Hepatocyte (in vitro differentiated cells): ENCODE measurements around the gene MCF2L2.

ENCODE experiments used
- EZH2 ChIP-seq: fragments of 200-600 bp; sonication (generic); IDR thresholded peaks from 2 replicates; pipeline ENCODE4 v1.6.1; 2016; ENCODE audit warnings: antibody characterized with exemption, mild to moderate bottlenecking, borderline replicate concordance
- TF ChIP-seq, protein P1 (sequence below): fragments of 200-600 bp; sonication (generic); IDR thresholded peaks from 2 replicates; pipeline ENCODE4 v1.5.1; 2016; ENCODE audit warnings: antibody characterized with exemption, mild to moderate bottlenecking; ENCODE audit not compliant: poor library complexity

DNA sequence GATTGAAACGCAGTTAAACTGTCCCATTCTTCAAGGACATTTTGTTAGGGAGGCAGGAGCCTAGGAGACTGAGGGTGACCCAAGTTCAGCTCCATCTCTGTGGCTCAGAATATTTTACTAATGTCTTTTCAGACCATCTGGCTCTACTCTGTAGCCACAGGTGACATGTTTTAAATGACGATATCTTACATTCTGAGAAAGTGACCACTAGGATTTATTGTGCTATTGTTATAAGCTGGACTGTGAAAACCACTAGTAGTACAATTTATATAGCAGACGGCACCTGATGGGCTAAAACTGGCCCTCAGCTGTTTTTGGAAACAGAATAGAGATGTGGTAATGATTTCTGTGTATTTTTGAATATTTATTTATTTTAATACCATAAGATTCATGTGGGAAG lies 55.5 kb downstream of the MCF2L2 start:
- TF ChIP-seq, protein P1, sequence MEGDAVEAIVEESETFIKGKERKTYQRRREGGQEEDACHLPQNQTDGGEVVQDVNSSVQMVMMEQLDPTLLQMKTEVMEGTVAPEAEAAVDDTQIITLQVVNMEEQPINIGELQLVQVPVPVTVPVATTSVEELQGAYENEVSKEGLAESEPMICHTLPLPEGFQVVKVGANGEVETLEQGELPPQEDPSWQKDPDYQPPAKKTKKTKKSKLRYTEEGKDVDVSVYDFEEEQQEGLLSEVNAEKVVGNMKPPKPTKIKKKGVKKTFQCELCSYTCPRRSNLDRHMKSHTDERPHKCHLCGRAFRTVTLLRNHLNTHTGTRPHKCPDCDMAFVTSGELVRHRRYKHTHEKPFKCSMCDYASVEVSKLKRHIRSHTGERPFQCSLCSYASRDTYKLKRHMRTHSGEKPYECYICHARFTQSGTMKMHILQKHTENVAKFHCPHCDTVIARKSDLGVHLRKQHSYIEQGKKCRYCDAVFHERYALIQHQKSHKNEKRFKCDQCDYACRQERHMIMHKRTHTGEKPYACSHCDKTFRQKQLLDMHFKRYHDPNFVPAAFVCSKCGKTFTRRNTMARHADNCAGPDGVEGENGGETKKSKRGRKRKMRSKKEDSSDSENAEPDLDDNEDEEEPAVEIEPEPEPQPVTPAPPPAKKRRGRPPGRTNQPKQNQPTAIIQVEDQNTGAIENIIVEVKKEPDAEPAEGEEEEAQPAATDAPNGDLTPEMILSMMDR: no peak
- no peak for TF ChIP-seq EZH2
